Spleen (tissue), 11 donors: ENCODE results near the gene IDH2. TPM values are rescaled to one million over a fixed set of nuclear protein-coding genes. Genes with fewer than 3 reads are reported as not detected.
A peak's percentile ranks its signal among the peaks of the same experiment; 100 is the strongest.

Experiments used
- DNase-seq: peaks from one replicate; pipeline ENCODE4 v3.0.0-alpha.2; 2020
- H3K27ac ChIP-seq, 8 donors: fragments of 200-600 bp; sonication (generic) in 7 of 8; 1 replicate in 4 of 8; 2 replicates in 4 of 8; pipeline versions ENCODE4 v1.5.0 to v1.8.0; 2016 to 2021; ENCODE audit warnings: inconsistent platforms in 4 of 8, mild to moderate bottlenecking in 4 of 8, moderate library complexity in 1 of 8
- H3K27me3 ChIP-seq, 7 donors: fragments of 200-600 bp; sonication (generic) in 6 of 7; replicated peaks in 1 of 7; 1 replicate in 4 of 7; 2 replicates in 3 of 7; pipeline versions ENCODE4 v1.5.0 to v1.8.0; 2016 to 2021; ENCODE audit warnings: inconsistent platforms in 3 of 7, mild to moderate bottlenecking in 1 of 7
- H3K36me3 ChIP-seq, 6 donors: fragments of 200-600 bp; sonication (generic) in 5 of 6; 1 replicate in 4 of 6; 2 replicates in 2 of 6; pipeline versions ENCODE4 v1.5.0 to v1.8.0; 2016 to 2021; ENCODE audit warnings: inconsistent platforms in 2 of 6
- H3K4me1 ChIP-seq, 6 donors: fragments of 200-600 bp; sonication (generic) in 5 of 6; 1 replicate in 3 of 6; 2 replicates in 3 of 6; pipeline versions ENCODE4 v1.5.0 to v1.8.0; 2016 to 2021; ENCODE audit warnings: inconsistent platforms in 3 of 6
- H3K4me3 ChIP-seq, 8 donors: fragments of 200-600 bp; sonication (generic) in 7 of 8; 1 replicate in 4 of 8; 2 replicates in 4 of 8; pipeline versions ENCODE4 v1.5.0 to v1.8.0; 2016 to 2021; ENCODE audit warnings: inconsistent platforms in 4 of 8, mild to moderate bottlenecking in 4 of 8, moderate library complexity in 2 of 8
- H3K9me3 ChIP-seq, 8 donors: fragments of 200-600 bp; sonication (generic) in 7 of 8; 1 replicate in 4 of 8; 2 replicates in 4 of 8; pipeline versions ENCODE4 v1.5.0 to v1.8.0; 2016 to 2021; ENCODE audit warnings: inconsistent platforms in 4 of 8
- CTCF ChIP-seq, 11 experiments: fragments of 200-600 bp in 7 of 11; fragments of 450-650 bp in 4 of 11; sonication (generic) in 4 of 11; IDR thresholded peaks in 8 of 11; conservative IDR thresholded peaks in 3 of 11; 1 replicate in 7 of 11; 2 replicates in 4 of 11; pipeline versions ENCODE4 v1.4.0 to v1.8.0; 2016 to 2021; ENCODE audit warnings: antibody characterized with exemption in 11 of 11, inconsistent platforms in 4 of 11, mild to moderate bottlenecking in 1 of 11
- POLR2A ChIP-seq, 3 donors: fragments of 450-650 bp; IDR thresholded peaks; one replicate each; pipeline ENCODE4 v1.5.1; 2017; ENCODE audit warnings: antibody characterized with exemption in 3 of 3, mild to moderate bottlenecking in 1 of 3
- POLR2AphosphoS5 ChIP-seq, 3 donors: sonication (generic); formaldehyde crosslinking; IDR thresholded peaks; one replicate each; pipeline ENCODE4 v1.5.1; 2017; ENCODE audit warnings: antibody characterized with exemption in 3 of 3
- WGBS, 5 donors: extraction: QIAGEN DNeasy Blood & Tissue Kit in 3 of 5; methylation state at CpG; one replicate each; pipeline versions ENCODE4 v1.1.5 to v1.1.7; 2013 to 2018; 5-methylcytosine and 5-hydroxymethylcytosine counted together
- intact Hi-C: fragments of 100-400 bp; cut with DNase I; formaldehyde crosslinking; loops from one replicate; pipeline ENCODE4 v1.15.0; 2023; ENCODE audit warnings: low total_unique reads
- polyA plus RNA-seq, 3 donors: library from polyadenylated mRNA; stranded (reverse); fragments of 200-250 nt; gene quantifications; one replicate each; pipeline ENCODE4 v1.2.1, GENCODE V29; 2013
- total RNA-seq, 7 donors: library from RNA; depleted of rRNA in 3 of 7; stranded (reverse); fragments of >200 nt in 3 of 7; fragmentation: NEBNext Ultra II Directional in 4 of 7; extraction: Animal tissue kit (Norgen Biotek cat#: 25700) in 4 of 7; gene quantifications; one replicate each; pipeline versions ENCODE4 v1.1.0 to v1.2.1, GENCODE V29; 2016 to 2021
- donor health status: healthy with polysubstance abuse.
- donor health status: DM: no; HTN: no; CAD: no; lungs with moderate emphysema.
- donor health status: DM: no; HTN: no; CAD: no.
- donor health status: Bipolar disorder and iron deficiency.
- donor health status: healthy.
- donor health status: DM: no; HTN: no; CAD: no.
- donor health status: DM: yes; HTN: yes; CAD: no.

Gene IDH2
- total and polyA plus RNA-seq, 10 donors = 36.4 to 70.9 (median 53.0) TPM

DNA sequence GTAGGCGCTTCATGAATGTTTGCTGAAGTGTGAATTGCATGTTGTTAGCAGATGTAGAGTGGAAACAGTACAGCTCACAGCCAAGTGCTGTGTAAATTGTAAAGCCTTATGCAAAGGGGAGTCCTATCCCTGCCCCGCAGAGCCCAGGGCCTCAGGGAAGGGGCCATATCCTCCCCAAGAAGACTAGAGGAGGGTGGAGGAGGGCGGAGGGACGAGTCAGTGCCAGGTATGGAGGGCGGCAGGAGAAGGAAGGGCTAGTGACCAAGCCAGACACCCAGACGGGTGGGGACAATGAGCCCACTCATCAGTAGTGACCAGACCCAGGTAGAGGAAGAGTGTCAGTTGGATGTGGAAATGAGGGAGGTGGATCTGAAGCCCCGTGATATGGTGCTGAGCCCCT, 56.0 kb downstream of the IDH2 start:
- no peak overlapping the region for H3K4me3 ChIP-seq
- peaks cover 24 to 95% (median 52%) of the 10 kb centered on the region in 6 donors for H3K4me1 ChIP-seq
- TF ChIP-seq POLR2AphosphoS5 (IDR thresholded peaks at IDR 0.05) = no peak
- no peak for TF ChIP-seq CTCF (IDR thresholded peaks at IDR 0.05 in 8 of 11, conservative IDR thresholded peaks at IDR 0.05 in 3 of 11)
- no peak for TF ChIP-seq POLR2A (IDR thresholded peaks at IDR 0.05)
- intact Hi-C loops = no loop called here
- DNase-seq = no peak
- 67 to 91% (median 82%) methylated on average over 7 of the region's 7 CpGs for WGBS, 5 donors
- H3K9me3 ChIP-seq = no peaks in the 10 kb centered on the region
- peaks cover 0 to 37% (median 0%) of the 10 kb centered on the region in 6 donors for H3K36me3 ChIP-seq
- H3K27ac ChIP-seq = peak overlapping the region in 5 of 8 donors; percentile 67 to 82 (median 71)
- no peaks in the 10 kb centered on the region for H3K27me3 ChIP-seq

DNA sequence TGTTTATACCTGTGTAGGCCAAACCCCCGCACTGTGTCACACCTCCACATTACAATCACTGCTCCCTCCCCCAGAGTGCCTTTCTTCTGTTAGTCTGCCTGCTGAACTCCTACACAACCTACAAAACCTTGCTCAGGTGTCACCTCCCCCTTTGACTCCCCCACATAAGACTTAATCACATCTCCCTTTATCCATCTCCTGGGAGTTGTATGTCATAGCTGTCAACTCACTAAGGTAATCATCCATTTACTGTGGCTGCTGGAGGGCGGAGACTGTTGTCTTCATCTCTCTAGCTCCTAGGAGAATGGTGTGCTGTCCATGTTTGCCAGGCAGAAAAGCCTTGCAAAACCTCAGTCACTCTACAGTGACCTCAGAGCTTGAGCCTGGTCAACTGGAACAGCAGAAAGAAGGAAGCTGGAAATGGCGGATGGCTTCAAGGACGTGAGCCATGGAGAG, 57.3 kb downstream of the IDH2 start:
- DNase-seq = no peak
- Histone ChIP-seq H3K4me1 (peaks cover 31 to 95% (median 61%) of the 10 kb centered on the region in 6 donors), H3K27me3 (no peaks in the 10 kb centered on the region), H3K9me3 (no peaks in the 10 kb centered on the region), H3K27ac (peak overlapping the region in 1 of 8 donors; percentile 93), H3K4me3 (no peak overlapping the region), H3K36me3 (peaks cover 0 to 32% (median 0%) of the 10 kb centered on the region in 6 donors)
- TF ChIP-seq POLR2A (IDR thresholded peaks at IDR 0.05) (no peak), POLR2AphosphoS5 (IDR thresholded peaks at IDR 0.05) (no peak), CTCF (IDR thresholded peaks at IDR 0.05 in 8 of 11, conservative IDR thresholded peaks at IDR 0.05 in 3 of 11) (no peak)
- 84 to 92% (median 86%) methylated on average over 4 of the region's 4 CpGs for WGBS, 5 donors
- intact Hi-C loops = no loop called here

DNA sequence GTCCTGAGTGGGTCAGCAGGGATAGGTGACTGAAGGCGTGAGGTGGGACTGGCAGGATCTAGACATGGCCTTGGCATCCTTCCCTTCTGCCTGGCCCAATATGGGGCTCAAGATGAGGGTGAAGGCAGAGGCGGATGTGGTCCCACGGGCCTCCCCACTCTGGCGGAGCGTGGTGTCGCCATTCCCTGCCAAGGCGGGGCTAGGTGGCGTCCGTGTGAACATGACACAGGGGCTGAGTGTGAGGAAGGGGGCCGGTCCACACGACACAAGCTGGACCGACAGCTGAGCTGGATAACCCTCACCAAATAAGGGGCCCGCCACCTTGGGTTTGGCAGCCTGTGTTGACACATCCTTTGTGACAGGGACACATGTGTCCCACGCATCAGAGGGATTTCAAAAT, 58.1 kb downstream of the IDH2 start:
- WGBS, 5 donors = 77 to 96% (median 91%) methylated on average over 12 to 14 of the region's 14 CpGs
- no peaks in the 10 kb centered on the region for H3K27me3 ChIP-seq
- peak; percentile 65 for DNase-seq
- H3K36me3 ChIP-seq = peaks cover 0 to 25% (median 0%) of the 10 kb centered on the region in 6 donors
- H3K9me3 ChIP-seq = no peaks in the 10 kb centered on the region
- TF ChIP-seq CTCF (IDR thresholded peaks at IDR 0.05 in 8 of 11, conservative IDR thresholded peaks at IDR 0.05 in 3 of 11) = no peak
- TF ChIP-seq POLR2A (IDR thresholded peaks at IDR 0.05) = no peak
- TF ChIP-seq POLR2AphosphoS5 (IDR thresholded peaks at IDR 0.05) = peak in 1 of 3 donors; percentile 41
- no peak overlapping the region for H3K4me3 ChIP-seq
- intact Hi-C loops = no loop called here
- peak overlapping the region in 2 of 8 donors; percentile 24 to 93 for H3K27ac ChIP-seq
- H3K4me1 ChIP-seq = peaks cover 32 to 95% (median 66%) of the 10 kb centered on the region in 6 donors

DNA sequence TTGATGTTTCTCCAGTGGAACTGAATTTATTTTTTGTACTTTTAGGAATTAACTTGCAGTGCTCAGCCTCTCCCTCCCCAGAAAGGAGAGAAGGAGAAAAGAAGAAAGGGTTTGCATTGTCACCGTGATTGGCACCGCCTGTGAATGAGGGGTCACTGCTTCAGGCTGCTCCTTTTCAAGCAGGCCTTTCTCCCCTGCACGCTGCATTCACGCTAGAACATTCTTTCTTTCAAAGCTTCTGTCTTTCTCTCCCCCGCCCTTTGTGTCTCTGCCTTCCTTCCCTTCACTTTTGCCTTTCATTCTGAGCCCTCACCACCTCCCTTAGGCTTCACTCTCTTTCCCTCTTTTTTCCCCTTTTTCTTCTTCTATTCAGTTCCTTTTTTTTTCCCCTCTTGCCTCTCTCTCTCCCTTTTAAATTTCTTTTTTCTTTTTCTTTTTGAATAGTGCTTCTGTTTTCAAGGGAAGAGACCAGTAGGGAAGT, 58.7 kb downstream of the IDH2 start:
- Histone ChIP-seq H3K4me1 (peaks cover 32 to 95% (median 68%) of the 10 kb centered on the region in 6 donors), H3K27me3 (no peaks in the 10 kb centered on the region), H3K4me3 (no peak overlapping the region), H3K36me3 (peaks cover 0 to 21% (median 0%) of the 10 kb centered on the region in 6 donors), H3K27ac (peak overlapping the region in 3 of 8 donors; percentile 30 to 93 (median 34)), H3K9me3 (no peaks in the 10 kb centered on the region)
- 85 to 91% (median 88%) methylated on average over 5 of the region's 5 CpGs for WGBS, 5 donors
- intact Hi-C loops = no loop called here
- no peak for DNase-seq
- TF ChIP-seq POLR2AphosphoS5 (IDR thresholded peaks at IDR 0.05) = no peak
- TF ChIP-seq CTCF (IDR thresholded peaks at IDR 0.05 in 8 of 11, conservative IDR thresholded peaks at IDR 0.05 in 3 of 11) = no peak
- no peak for TF ChIP-seq POLR2A (IDR thresholded peaks at IDR 0.05)
